ENCODE data around the gene EBNA1BP2. TPM values are rescaled to one million over a fixed set of nuclear protein-coding genes. Genes with fewer than 3 reads are reported as not detected.

The EBNA1BP2 gene
- total and polyA plus RNA-seq, 10 of the 15 experiments (the other 5 are each of a cell fraction or from before 2014, with no cell fraction given): 57.5 to 275 (median 133) TPM

DNA sequence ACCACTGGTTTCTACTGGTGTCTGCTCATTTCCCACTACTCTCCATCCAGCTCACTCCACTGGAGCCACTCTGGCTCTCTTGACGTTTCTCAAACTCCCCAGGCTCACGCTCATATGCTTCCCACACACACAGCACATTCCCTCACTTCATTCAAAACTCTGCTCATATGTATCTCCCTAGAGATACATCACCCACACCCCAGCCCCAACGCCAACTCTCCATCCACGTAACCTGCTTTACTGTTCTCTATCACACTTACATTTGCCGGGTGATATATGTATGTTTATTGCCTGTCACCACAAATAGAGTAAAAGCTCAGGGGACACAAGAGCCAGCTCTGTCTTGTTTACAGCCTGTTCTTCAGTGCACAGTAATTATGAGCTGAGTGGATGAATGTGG is 22.2 kb downstream of the EBNA1BP2 start:
- H4K20me1 ChIP-seq (ENCODE audit: control insufficient read depth, insufficient read depth): no peaks in the 10 kb centered on the region
- CTCF ChIA-PET: no interaction called here
- peaks cover 6 to 9% of the 10 kb centered on the region in 2 experiments for H3K27me3 ChIP-seq (replicated peaks in 1 of 2; ENCODE audit: control insufficient read depth in 2 of 2, insufficient read depth in 2 of 2, low read length in 1 of 2)
- 24% methylated on average over 5 of the region's 5 CpGs for WGBS (ENCODE audit: insufficient coverage, insufficient replicate concordance, low lambda C conversion rate, missing lambda C conversion rate)
- SMC1A ChIA-PET (ENCODE audit: uncharacterized antibody, unreplicated experiment): no interaction called here
- no peak for FAIRE-seq
- no peaks in the 10 kb centered on the region for H3K36me3 ChIP-seq (ENCODE audit: control insufficient read depth in 2 of 2, insufficient read depth in 2 of 2, low read length in 1 of 2)
- RAD21 ChIA-PET (ENCODE audit: unreplicated experiment): no interaction called here
- in situ Hi-C loops (cut with MboI): no loop called here
- POLR2A ChIA-PET: no interaction called here
- no peak for DNase-seq (ENCODE audit: low read depth, low spot score)
- no peak overlapping the region for H3K9ac ChIP-seq (ENCODE audit: control insufficient read depth, insufficient read depth, low read length)
- TF ChIP-seq, protein P1, sequence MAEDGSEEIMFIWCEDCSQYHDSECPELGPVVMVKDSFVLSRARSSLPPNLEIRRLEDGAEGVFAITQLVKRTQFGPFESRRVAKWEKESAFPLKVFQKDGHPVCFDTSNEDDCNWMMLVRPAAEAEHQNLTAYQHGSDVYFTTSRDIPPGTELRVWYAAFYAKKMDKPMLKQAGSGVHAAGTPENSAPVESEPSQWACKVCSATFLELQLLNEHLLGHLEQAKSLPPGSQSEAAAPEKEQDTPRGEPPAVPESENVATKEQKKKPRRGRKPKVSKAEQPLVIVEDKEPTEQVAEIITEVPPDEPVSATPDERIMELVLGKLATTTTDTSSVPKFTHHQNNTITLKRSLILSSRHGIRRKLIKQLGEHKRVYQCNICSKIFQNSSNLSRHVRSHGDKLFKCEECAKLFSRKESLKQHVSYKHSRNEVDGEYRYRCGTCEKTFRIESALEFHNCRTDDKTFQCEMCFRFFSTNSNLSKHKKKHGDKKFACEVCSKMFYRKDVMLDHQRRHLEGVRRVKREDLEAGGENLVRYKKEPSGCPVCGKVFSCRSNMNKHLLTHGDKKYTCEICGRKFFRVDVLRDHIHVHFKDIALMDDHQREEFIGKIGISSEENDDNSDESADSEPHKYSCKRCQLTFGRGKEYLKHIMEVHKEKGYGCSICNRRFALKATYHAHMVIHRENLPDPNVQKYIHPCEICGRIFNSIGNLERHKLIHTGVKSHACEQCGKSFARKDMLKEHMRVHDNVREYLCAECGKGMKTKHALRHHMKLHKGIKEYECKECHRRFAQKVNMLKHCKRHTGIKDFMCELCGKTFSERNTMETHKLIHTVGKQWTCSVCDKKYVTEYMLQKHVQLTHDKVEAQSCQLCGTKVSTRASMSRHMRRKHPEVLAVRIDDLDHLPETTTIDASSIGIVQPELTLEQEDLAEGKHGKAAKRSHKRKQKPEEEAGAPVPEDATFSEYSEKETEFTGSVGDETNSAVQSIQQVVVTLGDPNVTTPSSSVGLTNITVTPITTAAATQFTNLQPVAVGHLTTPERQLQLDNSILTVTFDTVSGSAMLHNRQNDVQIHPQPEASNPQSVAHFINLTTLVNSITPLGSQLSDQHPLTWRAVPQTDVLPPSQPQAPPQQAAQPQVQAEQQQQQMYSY (CRISPR knock-in tag; IDR thresholded peaks at IDR 0.05): no peak
- TF ChIP-seq, protein P2, sequence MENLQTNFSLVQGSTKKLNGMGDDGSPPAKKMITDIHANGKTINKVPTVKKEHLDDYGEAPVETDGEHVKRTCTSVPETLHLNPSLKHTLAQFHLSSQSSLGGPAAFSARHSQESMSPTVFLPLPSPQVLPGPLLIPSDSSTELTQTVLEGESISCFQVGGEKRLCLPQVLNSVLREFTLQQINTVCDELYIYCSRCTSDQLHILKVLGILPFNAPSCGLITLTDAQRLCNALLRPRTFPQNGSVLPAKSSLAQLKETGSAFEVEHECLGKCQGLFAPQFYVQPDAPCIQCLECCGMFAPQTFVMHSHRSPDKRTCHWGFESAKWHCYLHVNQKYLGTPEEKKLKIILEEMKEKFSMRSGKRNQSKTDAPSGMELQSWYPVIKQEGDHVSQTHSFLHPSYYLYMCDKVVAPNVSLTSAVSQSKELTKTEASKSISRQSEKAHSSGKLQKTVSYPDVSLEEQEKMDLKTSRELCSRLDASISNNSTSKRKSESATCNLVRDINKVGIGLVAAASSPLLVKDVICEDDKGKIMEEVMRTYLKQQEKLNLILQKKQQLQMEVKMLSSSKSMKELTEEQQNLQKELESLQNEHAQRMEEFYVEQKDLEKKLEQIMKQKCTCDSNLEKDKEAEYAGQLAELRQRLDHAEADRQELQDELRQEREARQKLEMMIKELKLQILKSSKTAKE (IDR thresholded peaks at IDR 0.05; ENCODE audit: low read depth, poor library complexity, severe bottlenecking): no peak
- TF ChIP-seq RAD51 (IDR thresholded peaks at IDR 0.05): no peak
- TF ChIP-seq, protein P3, sequence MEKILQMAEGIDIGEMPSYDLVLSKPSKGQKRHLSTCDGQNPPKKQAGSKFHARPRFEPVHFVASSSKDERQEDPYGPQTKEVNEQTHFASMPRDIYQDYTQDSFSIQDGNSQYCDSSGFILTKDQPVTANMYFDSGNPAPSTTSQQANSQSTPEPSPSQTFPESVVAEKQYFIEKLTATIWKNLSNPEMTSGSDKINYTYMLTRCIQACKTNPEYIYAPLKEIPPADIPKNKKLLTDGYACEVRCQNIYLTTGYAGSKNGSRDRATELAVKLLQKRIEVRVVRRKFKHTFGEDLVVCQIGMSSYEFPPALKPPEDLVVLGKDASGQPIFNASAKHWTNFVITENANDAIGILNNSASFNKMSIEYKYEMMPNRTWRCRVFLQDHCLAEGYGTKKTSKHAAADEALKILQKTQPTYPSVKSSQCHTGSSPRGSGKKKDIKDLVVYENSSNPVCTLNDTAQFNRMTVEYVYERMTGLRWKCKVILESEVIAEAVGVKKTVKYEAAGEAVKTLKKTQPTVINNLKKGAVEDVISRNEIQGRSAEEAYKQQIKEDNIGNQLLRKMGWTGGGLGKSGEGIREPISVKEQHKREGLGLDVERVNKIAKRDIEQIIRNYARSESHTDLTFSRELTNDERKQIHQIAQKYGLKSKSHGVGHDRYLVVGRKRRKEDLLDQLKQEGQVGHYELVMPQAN (conservative IDR thresholded peaks at IDR 0.05): no peak
- H3K79me2 ChIP-seq (ENCODE audit: control insufficient read depth, insufficient read depth, low read length): no peaks in the 10 kb centered on the region
- no peak for ATAC-seq
- H3K27ac ChIP-seq (ENCODE audit: control insufficient read depth, insufficient read depth): no peak overlapping the region
- no peak overlapping the region for H3K4me3 ChIP-seq
- BruUV-seq (replicated peaks): no TSS peak
- intact Hi-C loops (cut with micrococcal nuclease; ENCODE audit: unreplicated experiment): no loop called here
- no peaks in the 10 kb centered on the region for H3K4me1 ChIP-seq (ENCODE audit: control insufficient read depth, insufficient read depth, low read length)
- H2AFZ ChIP-seq (ENCODE audit: control insufficient read depth, low read depth, low read length): no peak overlapping the region
- H3K9me3 ChIP-seq (replicated peaks; ENCODE audit: control insufficient read depth, insufficient read depth, low read length): no peaks in the 10 kb centered on the region; the same call in 2 of the 3 replicates
- H3K4me2 ChIP-seq (ENCODE audit: control insufficient read depth, insufficient read depth): no peak overlapping the region
